Vagina (tissue), 2 donors: ENCODE data around the gene SCIN.

Source experiments
- CTCF ChIP-seq, 3 experiments: fragments of 450-650 bp in 2 of 3; fragments of 200-600 bp in 1 of 3; sonication (generic) in 1 of 3; IDR thresholded peaks; one replicate each; pipeline ENCODE4 v1.5.1; 2017 to 2019; ENCODE audit warnings: antibody characterized with exemption in 3 of 3, mild to moderate bottlenecking in 2 of 3, moderate library complexity in 2 of 3
- POLR2A ChIP-seq, 2 donors: fragments of 450-650 bp; IDR thresholded peaks; one replicate each; pipeline ENCODE4 v1.6.1; 2017; ENCODE audit warnings: antibody characterized with exemption in 2 of 2, mild to moderate bottlenecking in 2 of 2, moderate library complexity in 2 of 2
- POLR2AphosphoS5 ChIP-seq, 2 donors: sonication (generic); formaldehyde crosslinking; IDR thresholded peaks; one replicate each; pipeline ENCODE4 v1.9.0; 2017; ENCODE audit warnings: antibody characterized with exemption in 2 of 2, mild to moderate bottlenecking in 2 of 2, low read depth in 1 of 2; ENCODE audit not compliant: insufficient read depth in 1 of 2

GRCh38 chr7:12573885-12574284, 3.4 kb downstream of the SCIN start:
- TF ChIP-seq CTCF (IDR thresholded peaks at IDR 0.05), result no peak
- no peak for TF ChIP-seq POLR2A (IDR thresholded peaks at IDR 0.05)
- TF ChIP-seq POLR2AphosphoS5 (IDR thresholded peaks at IDR 0.05; ENCODE audit: insufficient read depth in 1 of 2, low read depth in 1 of 2), result no peak
